Measurements from ENCODE around the gene ECSIT. TPM values are rescaled to one million over a fixed set of nuclear protein-coding genes. Genes with fewer than 3 reads are reported as not detected.
A peak's percentile ranks its signal among the peaks of the same experiment; 100 is the strongest.

ECSIT gene
- total RNA-seq, 1 experiment from 2014 or later, result 56.4 TPM

GRCh38 chr19:11481534-11482383, 47.2 kb downstream of the ECSIT start (continued):
- TF ChIP-seq, protein P1, sequence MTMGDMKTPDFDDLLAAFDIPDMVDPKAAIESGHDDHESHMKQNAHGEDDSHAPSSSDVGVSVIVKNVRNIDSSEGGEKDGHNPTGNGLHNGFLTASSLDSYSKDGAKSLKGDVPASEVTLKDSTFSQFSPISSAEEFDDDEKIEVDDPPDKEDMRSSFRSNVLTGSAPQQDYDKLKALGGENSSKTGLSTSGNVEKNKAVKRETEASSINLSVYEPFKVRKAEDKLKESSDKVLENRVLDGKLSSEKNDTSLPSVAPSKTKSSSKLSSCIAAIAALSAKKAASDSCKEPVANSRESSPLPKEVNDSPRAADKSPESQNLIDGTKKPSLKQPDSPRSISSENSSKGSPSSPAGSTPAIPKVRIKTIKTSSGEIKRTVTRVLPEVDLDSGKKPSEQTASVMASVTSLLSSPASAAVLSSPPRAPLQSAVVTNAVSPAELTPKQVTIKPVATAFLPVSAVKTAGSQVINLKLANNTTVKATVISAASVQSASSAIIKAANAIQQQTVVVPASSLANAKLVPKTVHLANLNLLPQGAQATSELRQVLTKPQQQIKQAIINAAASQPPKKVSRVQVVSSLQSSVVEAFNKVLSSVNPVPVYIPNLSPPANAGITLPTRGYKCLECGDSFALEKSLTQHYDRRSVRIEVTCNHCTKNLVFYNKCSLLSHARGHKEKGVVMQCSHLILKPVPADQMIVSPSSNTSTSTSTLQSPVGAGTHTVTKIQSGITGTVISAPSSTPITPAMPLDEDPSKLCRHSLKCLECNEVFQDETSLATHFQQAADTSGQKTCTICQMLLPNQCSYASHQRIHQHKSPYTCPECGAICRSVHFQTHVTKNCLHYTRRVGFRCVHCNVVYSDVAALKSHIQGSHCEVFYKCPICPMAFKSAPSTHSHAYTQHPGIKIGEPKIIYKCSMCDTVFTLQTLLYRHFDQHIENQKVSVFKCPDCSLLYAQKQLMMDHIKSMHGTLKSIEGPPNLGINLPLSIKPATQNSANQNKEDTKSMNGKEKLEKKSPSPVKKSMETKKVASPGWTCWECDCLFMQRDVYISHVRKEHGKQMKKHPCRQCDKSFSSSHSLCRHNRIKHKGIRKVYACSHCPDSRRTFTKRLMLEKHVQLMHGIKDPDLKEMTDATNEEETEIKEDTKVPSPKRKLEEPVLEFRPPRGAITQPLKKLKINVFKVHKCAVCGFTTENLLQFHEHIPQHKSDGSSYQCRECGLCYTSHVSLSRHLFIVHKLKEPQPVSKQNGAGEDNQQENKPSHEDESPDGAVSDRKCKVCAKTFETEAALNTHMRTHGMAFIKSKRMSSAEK (CRISPR knock-in tag; IDR thresholded peaks at IDR 0.05; ENCODE audit: borderline replicate concordance), result no peak
- TF ChIP-seq JAZF1 (CRISPR knock-in tag; IDR thresholded peaks at IDR 0.05), result no peak
- TF ChIP-seq, protein P2, sequence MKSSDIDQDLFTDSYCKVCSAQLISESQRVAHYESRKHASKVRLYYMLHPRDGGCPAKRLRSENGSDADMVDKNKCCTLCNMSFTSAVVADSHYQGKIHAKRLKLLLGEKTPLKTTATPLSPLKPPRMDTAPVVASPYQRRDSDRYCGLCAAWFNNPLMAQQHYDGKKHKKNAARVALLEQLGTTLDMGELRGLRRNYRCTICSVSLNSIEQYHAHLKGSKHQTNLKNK (CRISPR knock-in tag; IDR thresholded peaks at IDR 0.05), result no peak
- no peak for TF ChIP-seq FOXJ3 (CRISPR knock-in tag; IDR thresholded peaks at IDR 0.05; ENCODE audit: borderline replicate concordance)
- TF ChIP-seq, protein P3, sequence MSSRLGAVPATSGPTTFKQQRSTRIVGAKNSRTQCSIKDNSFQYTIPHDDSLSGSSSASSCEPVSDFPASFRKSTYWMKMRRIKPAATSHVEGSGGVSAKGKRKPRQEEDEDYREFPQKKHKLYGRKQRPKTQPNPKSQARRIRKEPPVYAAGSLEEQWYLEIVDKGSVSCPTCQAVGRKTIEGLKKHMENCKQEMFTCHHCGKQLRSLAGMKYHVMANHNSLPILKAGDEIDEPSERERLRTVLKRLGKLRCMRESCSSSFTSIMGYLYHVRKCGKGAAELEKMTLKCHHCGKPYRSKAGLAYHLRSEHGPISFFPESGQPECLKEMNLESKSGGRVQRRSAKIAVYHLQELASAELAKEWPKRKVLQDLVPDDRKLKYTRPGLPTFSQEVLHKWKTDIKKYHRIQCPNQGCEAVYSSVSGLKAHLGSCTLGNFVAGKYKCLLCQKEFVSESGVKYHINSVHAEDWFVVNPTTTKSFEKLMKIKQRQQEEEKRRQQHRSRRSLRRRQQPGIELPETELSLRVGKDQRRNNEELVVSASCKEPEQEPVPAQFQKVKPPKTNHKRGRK (CRISPR knock-in tag; IDR thresholded peaks at IDR 0.05; ENCODE audit: borderline replicate concordance), result no peak
- TF ChIP-seq, protein P4, sequence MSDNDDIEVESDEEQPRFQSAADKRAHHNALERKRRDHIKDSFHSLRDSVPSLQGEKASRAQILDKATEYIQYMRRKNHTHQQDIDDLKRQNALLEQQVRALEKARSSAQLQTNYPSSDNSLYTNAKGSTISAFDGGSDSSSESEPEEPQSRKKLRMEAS (CRISPR knock-in tag; IDR thresholded peaks at IDR 0.05), result no peak
- TF ChIP-seq RORB (CRISPR knock-in tag; IDR thresholded peaks at IDR 0.05), result no peak
- TF ChIP-seq SP1 (CRISPR knock-in tag; conservative IDR thresholded peaks at IDR 0.05), result peak; percentile 57; the same call in 1 of the 2 replicates
- no peak for TF ChIP-seq PREB (CRISPR knock-in tag; IDR thresholded peaks at IDR 0.05; ENCODE audit: borderline replicate concordance)
- no peak for TF ChIP-seq NR3C1 (CRISPR knock-in tag; conservative IDR thresholded peaks at IDR 0.05; ENCODE audit: low read depth)
- 0 out of 2 replicates have a peak, but pooled peaks have one; percentile 46 for TF ChIP-seq ZBTB43 (CRISPR knock-in tag; IDR thresholded peaks at IDR 0.05)
- TF ChIP-seq ZNF416 (CRISPR knock-in tag; IDR thresholded peaks at IDR 0.05), result no peak
- TF ChIP-seq TP53 (CRISPR knock-in tag; IDR thresholded peaks at IDR 0.05), result no peak
- peak; percentile 63; the same call in 1 of the 2 replicates for TF ChIP-seq TEAD4 (CRISPR knock-in tag; IDR thresholded peaks at IDR 0.05)
- TF ChIP-seq, protein P5, sequence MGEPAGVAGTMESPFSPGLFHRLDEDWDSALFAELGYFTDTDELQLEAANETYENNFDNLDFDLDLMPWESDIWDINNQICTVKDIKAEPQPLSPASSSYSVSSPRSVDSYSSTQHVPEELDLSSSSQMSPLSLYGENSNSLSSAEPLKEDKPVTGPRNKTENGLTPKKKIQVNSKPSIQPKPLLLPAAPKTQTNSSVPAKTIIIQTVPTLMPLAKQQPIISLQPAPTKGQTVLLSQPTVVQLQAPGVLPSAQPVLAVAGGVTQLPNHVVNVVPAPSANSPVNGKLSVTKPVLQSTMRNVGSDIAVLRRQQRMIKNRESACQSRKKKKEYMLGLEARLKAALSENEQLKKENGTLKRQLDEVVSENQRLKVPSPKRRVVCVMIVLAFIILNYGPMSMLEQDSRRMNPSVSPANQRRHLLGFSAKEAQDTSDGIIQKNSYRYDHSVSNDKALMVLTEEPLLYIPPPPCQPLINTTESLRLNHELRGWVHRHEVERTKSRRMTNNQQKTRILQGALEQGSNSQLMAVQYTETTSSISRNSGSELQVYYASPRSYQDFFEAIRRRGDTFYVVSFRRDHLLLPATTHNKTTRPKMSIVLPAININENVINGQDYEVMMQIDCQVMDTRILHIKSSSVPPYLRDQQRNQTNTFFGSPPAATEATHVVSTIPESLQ (CRISPR knock-in tag; IDR thresholded peaks at IDR 0.05), result no peak
- TF ChIP-seq GRHL2 (CRISPR knock-in tag; IDR thresholded peaks at IDR 0.05; ENCODE audit: insufficient replicate concordance, severe bottlenecking), result no peak
- no peak for TF ChIP-seq ESRRA (CRISPR knock-in tag; IDR thresholded peaks at IDR 0.05; ENCODE audit: borderline replicate concordance)
- TF ChIP-seq, protein P6, sequence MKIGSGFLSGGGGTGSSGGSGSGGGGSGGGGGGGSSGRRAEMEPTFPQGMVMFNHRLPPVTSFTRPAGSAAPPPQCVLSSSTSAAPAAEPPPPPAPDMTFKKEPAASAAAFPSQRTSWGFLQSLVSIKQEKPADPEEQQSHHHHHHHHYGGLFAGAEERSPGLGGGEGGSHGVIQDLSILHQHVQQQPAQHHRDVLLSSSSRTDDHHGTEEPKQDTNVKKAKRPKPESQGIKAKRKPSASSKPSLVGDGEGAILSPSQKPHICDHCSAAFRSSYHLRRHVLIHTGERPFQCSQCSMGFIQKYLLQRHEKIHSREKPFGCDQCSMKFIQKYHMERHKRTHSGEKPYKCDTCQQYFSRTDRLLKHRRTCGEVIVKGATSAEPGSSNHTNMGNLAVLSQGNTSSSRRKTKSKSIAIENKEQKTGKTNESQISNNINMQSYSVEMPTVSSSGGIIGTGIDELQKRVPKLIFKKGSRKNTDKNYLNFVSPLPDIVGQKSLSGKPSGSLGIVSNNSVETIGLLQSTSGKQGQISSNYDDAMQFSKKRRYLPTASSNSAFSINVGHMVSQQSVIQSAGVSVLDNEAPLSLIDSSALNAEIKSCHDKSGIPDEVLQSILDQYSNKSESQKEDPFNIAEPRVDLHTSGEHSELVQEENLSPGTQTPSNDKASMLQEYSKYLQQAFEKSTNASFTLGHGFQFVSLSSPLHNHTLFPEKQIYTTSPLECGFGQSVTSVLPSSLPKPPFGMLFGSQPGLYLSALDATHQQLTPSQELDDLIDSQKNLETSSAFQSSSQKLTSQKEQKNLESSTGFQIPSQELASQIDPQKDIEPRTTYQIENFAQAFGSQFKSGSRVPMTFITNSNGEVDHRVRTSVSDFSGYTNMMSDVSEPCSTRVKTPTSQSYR (CRISPR knock-in tag; IDR thresholded peaks at IDR 0.05), result no peak
- TF ChIP-seq NR1H2 (CRISPR knock-in tag; IDR thresholded peaks at IDR 0.05), result no peak
- no peak for TF ChIP-seq PRRX2 (CRISPR knock-in tag; IDR thresholded peaks at IDR 0.05)
- TF ChIP-seq MXD4 (CRISPR knock-in tag; IDR thresholded peaks at IDR 0.05; ENCODE audit: borderline replicate concordance), result no peak
